Activated B cell treated with CpG ODN at 0.5 μM for 24 hours (primary cell): ENCODE results near the gene SLC41A1. TPM values are rescaled to one million over a fixed set of nuclear protein-coding genes. Genes with fewer than 3 reads are reported as not detected.
A peak's percentile ranks its signal among the peaks of the same experiment; 100 is the strongest.

Experiments used
- ATAC-seq: fragments of 200-7000 bp; cut with Tn5 transposase; one replicate; pipeline ENCODE4 v1.10.0; 2021; ENCODE audit warnings: low read depth, mild to moderate bottlenecking, moderate library complexity
- CTCF ChIA-PET: fragments of 350-600 bp; sonication (Branson Sonifier 250); formaldehyde crosslinking; loops from one replicate; lab custom pipeline; 2021; ENCODE audit warnings: antibody characterized with exemption; lab: Charles Lee
- POLR2A ChIA-PET: fragments of 350-600 bp; sonication (Branson Sonifier 250); formaldehyde crosslinking; loops from one replicate; lab custom pipeline; 2021; ENCODE audit warnings: antibody characterized with exemption; lab: Charles Lee
- DNase-seq: peaks from one replicate; pipeline ENCODE4 v3.0.0; 2022
- H3K27ac Mint-ChIP-seq: one replicate; pipeline ENCODE4 v1.8.0; 2020; ENCODE audit warnings: mixed read lengths
- H3K27me3 Mint-ChIP-seq: one replicate; pipeline ENCODE4 v1.8.0; 2021; ENCODE audit warnings: mixed read lengths
- H3K36me3 Mint-ChIP-seq: one replicate; pipeline ENCODE4 v1.8.0; 2021; ENCODE audit warnings: low read depth, mixed read lengths
- H3K4me1 Mint-ChIP-seq: one replicate; pipeline ENCODE4 v1.8.0; 2021; ENCODE audit warnings: mixed read lengths
- H3K4me3 Mint-ChIP-seq: one replicate; pipeline ENCODE4 v1.8.0; 2020; ENCODE audit warnings: mild to moderate bottlenecking, mixed read lengths
- H3K9me3 Mint-ChIP-seq: one replicate; pipeline ENCODE4 v1.8.0; 2020; ENCODE audit warnings: mixed read lengths
- CTCF ChIP-seq: fragments of 200-600 bp; IDR thresholded peaks from one replicate; pipeline ENCODE4 v1.8.0; 2022; ENCODE audit warnings: antibody characterized with exemption, mild to moderate bottlenecking
- intact Hi-C: fragments of 100-400 bp; cut with micrococcal nuclease; formaldehyde crosslinking; loops from one replicate; pipeline ENCODE4 v1.15.1; 2024
- total RNA-seq: library from RNA; stranded (reverse); gene quantifications from 2 replicates; pipeline ENCODE4 v1.2.3, GENCODE V29; 2022

SLC41A1 gene
- total RNA-seq, 1 donor from 2014 or later, result 32.4 TPM

- ChIA-PET POLR2A (interaction anchor here (0.6 to 6.5 kb wide), 39 partner anchors 8 to 1547 kb away, joined by 3 to 162 read pairs (median 5); partner anchors contain the start of genes CD55, IKBKE, NUAK2 and NUCKS1), CTCF (interaction anchor here (0.9 to 2.4 kb wide), 10 partner anchors 17 to 203 kb away, joined by 3 to 12 read pairs (median 4); no protein-coding TSS in a partner anchor)
- ATAC-seq (peak; percentile 9), DNase-seq (peak; percentile 36)
- no peak for TF ChIP-seq CTCF
- intact Hi-C loops, result loop anchor here (1.0 to 10.0 kb wide), 10 partner anchors 18 to 1150 kb away; partner anchors contain the start of genes FCMR, NUCKS1 and SLC41A1
- Mint-ChIP-seq H3K36me3 (peaks cover 56% of the 10 kb centered on the region), H3K4me1 (peaks cover 66% of the 10 kb centered on the region), H3K9me3 (no peaks in the 10 kb centered on the region), H3K27me3 (no peaks in the 10 kb centered on the region), H3K27ac (peak overlapping the region; percentile 98), H3K4me3 (peak overlapping the region; percentile 93)
These were observed 38.6 kb downstream of the SLC41A1 start for GRCh38 chr1:205774198-205775014.

- no peaks in the 10 kb centered on the region for H3K27me3 Mint-ChIP-seq
- ATAC-seq (peak; percentile 38), DNase-seq (no peak)
- no peaks in the 10 kb centered on the region for H3K9me3 Mint-ChIP-seq
- intact Hi-C loops, result loop anchor here (10.0 kb wide), 2 partner anchors 48 to 1152 kb away; partner anchors contain the start of gene FCMR
- CTCF ChIA-PET, result interaction anchor here (1.1 to 1.8 kb wide), 5 partner anchors 22 to 205 kb away, joined by 3 to 8 read pairs (median 4); no protein-coding TSS in a partner anchor
- POLR2A ChIA-PET, result interaction anchor here (0.6 to 6.5 kb wide), 37 partner anchors 11 to 1018 kb away, joined by 3 to 162 read pairs (median 4); partner anchors contain the start of genes NUCKS1, PM20D1, RHEX and SLC41A1
- H3K36me3 Mint-ChIP-seq, result peaks cover 69% of the 10 kb centered on the region
- TF ChIP-seq CTCF, result no peak
- peaks cover 51% of the 10 kb centered on the region for H3K4me1 Mint-ChIP-seq
- peak overlapping the region; percentile 98 for H3K27ac Mint-ChIP-seq
- peak overlapping the region; percentile 93 for H3K4me3 Mint-ChIP-seq
These were observed 40.4 kb downstream of the SLC41A1 start for GRCh38 chr1:205772607-205773032.

DNA sequence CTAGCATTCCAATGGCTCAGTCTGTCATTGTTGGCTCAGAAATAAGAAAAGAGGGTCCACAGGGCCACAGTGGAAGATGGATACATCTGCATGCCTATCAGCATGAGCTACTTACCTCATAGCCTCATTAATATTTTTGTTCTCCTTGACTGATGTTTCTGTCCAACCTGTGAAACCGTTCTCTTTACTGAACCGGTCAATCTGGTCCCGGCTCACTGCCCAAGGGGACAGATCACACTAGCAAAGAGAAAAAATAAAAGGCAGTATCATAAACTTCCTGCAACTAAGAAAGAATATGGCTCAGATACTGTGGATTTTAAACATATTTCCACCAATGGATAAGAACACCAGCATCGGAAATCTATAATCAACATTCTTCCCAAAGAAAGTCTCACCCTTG, 42.4 kb downstream of the SLC41A1 start:
- Mint-ChIP-seq H3K27ac (peak overlapping the region; percentile 98), H3K4me1 (peaks cover 52% of the 10 kb centered on the region), H3K9me3 (no peaks in the 10 kb centered on the region), H3K4me3 (no peak overlapping the region), H3K27me3 (no peaks in the 10 kb centered on the region), H3K36me3 (peaks cover 85% of the 10 kb centered on the region)
- no peak for TF ChIP-seq CTCF
- ATAC-seq (no peak), DNase-seq (no peak)
- CTCF ChIA-PET, result no interaction called here
- POLR2A ChIA-PET, result interaction anchor here (5.9 to 6.5 kb wide), 2 partner anchors 20 to 22 kb away, joined by 104 to 162 read pairs; partner anchors contain the start of gene NUCKS1
- intact Hi-C loops, result loop anchor here (10.0 kb wide), 2 partner anchors 46 to 1154 kb away; partner anchors contain the start of gene FCMR

DNA sequence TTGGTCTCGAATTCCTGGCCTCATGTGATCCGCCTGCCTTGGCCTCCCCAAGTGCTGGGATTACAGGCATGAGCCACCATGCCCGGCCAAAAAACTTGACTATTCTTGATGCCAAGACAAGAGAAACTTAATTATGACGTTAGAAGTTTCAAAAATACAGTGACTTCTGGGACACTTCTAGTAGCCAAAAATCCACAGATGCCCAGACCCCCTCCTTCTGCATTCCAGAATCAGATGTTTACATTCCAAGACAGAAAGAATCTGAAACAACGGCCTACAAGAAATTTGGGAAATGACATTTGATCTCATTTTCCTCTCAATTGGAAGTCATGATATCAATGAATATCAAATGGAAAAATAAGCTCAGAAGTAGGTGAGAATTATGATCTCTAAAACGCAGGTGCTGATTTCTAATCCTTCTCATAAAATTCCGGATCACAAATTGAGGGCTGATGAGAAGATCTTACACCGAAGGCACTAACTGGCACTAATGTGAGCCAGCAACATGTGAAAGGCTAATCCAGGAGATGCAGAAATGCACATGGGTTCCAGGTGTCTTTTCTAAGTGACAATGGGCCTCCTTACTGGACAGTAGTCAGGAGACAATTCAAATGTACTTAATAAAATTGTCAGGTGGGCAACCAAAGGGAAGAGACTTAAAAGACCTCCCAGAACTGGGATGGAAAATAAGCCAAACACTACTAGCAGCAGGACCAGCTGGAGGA, 43.2 kb downstream of the SLC41A1 start:
- POLR2A ChIA-PET, result interaction anchor here (6.5 kb wide), 1 partner anchor 20 kb away, joined by 162 read pairs; the partner anchor contains the start of gene NUCKS1
- CTCF ChIA-PET, result no interaction called here
- H3K4me3 Mint-ChIP-seq, result no peak overlapping the region
- ATAC-seq, result no peak
- H3K9me3 Mint-ChIP-seq, result no peaks in the 10 kb centered on the region
- H3K4me1 Mint-ChIP-seq, result peaks cover 48% of the 10 kb centered on the region
- intact Hi-C loops, result loop anchor here (10.0 kb wide), 2 partner anchors 45 to 1155 kb away; partner anchors contain the start of gene FCMR
- no peaks in the 10 kb centered on the region for H3K27me3 Mint-ChIP-seq
- no peak for TF ChIP-seq CTCF
- H3K36me3 Mint-ChIP-seq, result peaks cover 84% of the 10 kb centered on the region
- H3K27ac Mint-ChIP-seq, result peak overlapping the region; percentile 98
- DNase-seq, result no peak
